Thyroid gland (tissue), 4 donors: Measurements from ENCODE around the gene YRDC.

Source experiments
- POLR2A ChIP-seq, 2 donors: fragments of 450-650 bp; IDR thresholded peaks; one replicate each; pipeline ENCODE4 v1.6.1; 2017; ENCODE audit warnings: antibody characterized with exemption in 2 of 2, mild to moderate bottlenecking in 2 of 2, moderate library complexity in 1 of 2
- TF ChIP-seq, protein P1 (sequence below), 6 experiments: fragments of 200-600 bp in 3 of 6; fragments of 450-650 bp in 3 of 6; sonication (generic) in 3 of 6; IDR thresholded peaks; one replicate each; pipeline ENCODE4 v1.5.1; 2016 to 2019; ENCODE audit warnings: antibody characterized with exemption in 6 of 6, mild to moderate bottlenecking in 2 of 6, inconsistent platforms in 1 of 6, moderate library complexity in 1 of 6

- no peak for TF ChIP-seq POLR2A (IDR thresholded peaks at IDR 0.05)
- TF ChIP-seq, protein P1, sequence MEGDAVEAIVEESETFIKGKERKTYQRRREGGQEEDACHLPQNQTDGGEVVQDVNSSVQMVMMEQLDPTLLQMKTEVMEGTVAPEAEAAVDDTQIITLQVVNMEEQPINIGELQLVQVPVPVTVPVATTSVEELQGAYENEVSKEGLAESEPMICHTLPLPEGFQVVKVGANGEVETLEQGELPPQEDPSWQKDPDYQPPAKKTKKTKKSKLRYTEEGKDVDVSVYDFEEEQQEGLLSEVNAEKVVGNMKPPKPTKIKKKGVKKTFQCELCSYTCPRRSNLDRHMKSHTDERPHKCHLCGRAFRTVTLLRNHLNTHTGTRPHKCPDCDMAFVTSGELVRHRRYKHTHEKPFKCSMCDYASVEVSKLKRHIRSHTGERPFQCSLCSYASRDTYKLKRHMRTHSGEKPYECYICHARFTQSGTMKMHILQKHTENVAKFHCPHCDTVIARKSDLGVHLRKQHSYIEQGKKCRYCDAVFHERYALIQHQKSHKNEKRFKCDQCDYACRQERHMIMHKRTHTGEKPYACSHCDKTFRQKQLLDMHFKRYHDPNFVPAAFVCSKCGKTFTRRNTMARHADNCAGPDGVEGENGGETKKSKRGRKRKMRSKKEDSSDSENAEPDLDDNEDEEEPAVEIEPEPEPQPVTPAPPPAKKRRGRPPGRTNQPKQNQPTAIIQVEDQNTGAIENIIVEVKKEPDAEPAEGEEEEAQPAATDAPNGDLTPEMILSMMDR (IDR thresholded peaks at IDR 0.05), result no peak
These were observed 46.5 kb downstream of the YRDC start for GRCh38 chr1:37761416-37762095.
